Lower lobe of right lung (tissue), 2 donors: ENCODE measurements around the gene MAGI2. TPM values are rescaled to one million over a fixed set of nuclear protein-coding genes. Genes with fewer than 3 reads are reported as not detected.

Source experiments
- ATAC-seq, 2 donors: fragments of 200-7000 bp; cut with Tn5 transposase; one replicate each; pipeline ENCODE4 v1.9.1; 2020 to 2022; ENCODE audit warnings: mild to moderate bottlenecking in 2 of 2, moderate library complexity in 2 of 2
- DNase-seq: peaks from one replicate; pipeline ENCODE4 v3.0.0-alpha.2; 2020
- H3K27ac ChIP-seq: fragments of 200-600 bp; one replicate; pipeline ENCODE4 v1.8.0; 2022
- H3K27me3 ChIP-seq: fragments of 200-600 bp; one replicate; pipeline ENCODE4 v1.8.0; 2022; ENCODE audit warnings: low read depth
- H3K36me3 ChIP-seq: fragments of 200-600 bp; one replicate; pipeline ENCODE4 v1.8.0; 2022; ENCODE audit warnings: mild to moderate bottlenecking
- H3K4me1 ChIP-seq: fragments of 200-600 bp; one replicate; pipeline ENCODE4 v1.8.0; 2022
- H3K4me3 ChIP-seq: fragments of 200-600 bp; one replicate; pipeline ENCODE4 v1.8.0; 2022; ENCODE audit warnings: mild to moderate bottlenecking
- H3K9me3 ChIP-seq: fragments of 200-600 bp; one replicate; pipeline ENCODE4 v1.8.0; 2022
- CTCF ChIP-seq: fragments of 200-600 bp; IDR thresholded peaks from one replicate; pipeline ENCODE4 v1.8.0; 2022; ENCODE audit warnings: antibody characterized with exemption, mild to moderate bottlenecking
- intact Hi-C: fragments of 100-400 bp; cut with DNase I; formaldehyde crosslinking; loops from one replicate; pipeline ENCODE4 v1.11.0; 2022
- total RNA-seq: library from RNA; stranded (reverse); fragmentation: NEBNext Ultra II Directional; extraction: Animal tissue kit (Norgen Biotek cat#: 25700); gene quantifications from one replicate; pipeline ENCODE4 v1.2.1, GENCODE V29; 2021
- donor health status: DM: no; HTN: yes; CAD: no; lungs with severe emphysema.

The MAGI2 gene
- total RNA-seq, 1 donor from 2014 or later: 15.3 TPM

DNA sequence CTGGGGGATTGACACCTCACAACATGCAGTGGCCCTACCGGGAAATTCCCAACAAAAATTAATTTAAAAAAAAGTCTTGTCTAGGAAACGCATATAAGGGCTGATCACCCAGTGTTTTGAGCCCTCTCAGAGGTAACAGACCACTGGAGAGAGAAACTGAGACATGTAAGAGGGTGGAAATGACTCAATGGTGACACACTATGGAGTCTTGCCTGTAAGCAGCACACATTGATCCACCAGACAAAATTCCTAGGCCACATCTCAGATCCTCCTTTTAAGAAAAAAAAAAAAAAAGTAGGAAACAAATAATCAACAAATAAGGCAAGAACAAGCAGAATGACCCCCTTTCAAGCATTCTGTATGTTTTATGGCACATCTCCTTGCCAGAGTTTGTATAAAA is 296.2 kb downstream of the MAGI2 start:
- intact Hi-C loops: no loop called here
- no peaks in the 10 kb centered on the region for H3K9me3 ChIP-seq
- H3K4me1 ChIP-seq: no peaks in the 10 kb centered on the region

DNA sequence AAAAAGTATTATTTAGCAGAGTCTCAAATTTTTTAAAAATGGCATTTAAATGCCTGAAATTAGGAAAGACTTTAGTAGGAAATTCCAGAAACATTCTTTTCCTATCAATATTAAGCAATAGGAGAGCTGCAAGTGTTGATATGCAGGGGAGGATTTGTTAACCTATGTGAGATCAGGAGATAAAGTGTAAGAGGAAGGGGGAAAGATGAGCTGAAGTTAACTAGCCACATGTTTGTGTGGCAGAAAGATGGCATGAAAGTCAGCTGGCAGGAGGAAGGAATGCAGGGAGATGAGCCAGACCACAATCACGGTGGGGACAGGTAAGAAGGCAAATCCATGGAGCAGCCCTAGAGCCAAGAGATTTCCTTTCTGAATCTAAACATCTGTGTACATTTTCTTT is 303.6 kb downstream of the MAGI2 start:
- no peak for TF ChIP-seq CTCF
- no peaks in the 10 kb centered on the region for H3K27me3 ChIP-seq
- no peak for DNase-seq
- no peaks in the 10 kb centered on the region for H3K4me1 ChIP-seq
- no peak for ATAC-seq
- H3K4me3 ChIP-seq: no peak overlapping the region
- no peak overlapping the region for H3K27ac ChIP-seq
- no peaks in the 10 kb centered on the region for H3K36me3 ChIP-seq
- H3K9me3 ChIP-seq: no peaks in the 10 kb centered on the region
- intact Hi-C loops: no loop called here

More for the DNA sequence above, 296.2 kb downstream of the MAGI2 start:
- no peaks in the 10 kb centered on the region for H3K27me3 ChIP-seq
- H3K36me3 ChIP-seq: no peaks in the 10 kb centered on the region
- ATAC-seq (no peak), DNase-seq (no peak)
- no peak overlapping the region for H3K4me3 ChIP-seq
- no peak for TF ChIP-seq CTCF
- H3K27ac ChIP-seq: no peak overlapping the region

DNA sequence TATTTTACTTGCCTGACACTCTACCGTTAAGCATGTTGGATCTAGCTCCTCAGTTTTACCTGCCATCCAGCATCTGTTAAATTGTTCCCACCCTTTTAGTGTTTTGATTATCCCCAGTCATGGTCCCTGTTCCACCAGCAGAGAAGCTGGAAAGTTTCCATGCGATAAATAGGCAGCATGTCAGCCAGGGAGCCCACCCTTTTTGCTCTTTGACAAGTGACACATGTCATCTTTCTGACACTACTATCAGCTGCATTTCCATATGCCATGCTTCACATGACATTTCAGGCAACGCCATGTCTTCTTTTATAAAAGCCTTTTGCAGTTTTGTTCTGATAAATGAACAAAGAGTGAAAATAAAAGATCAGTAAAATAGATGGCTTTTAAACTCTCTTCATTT is 310.8 kb downstream of the MAGI2 start:
- Histone ChIP-seq H3K4me3 (no peak overlapping the region), H3K9me3 (no peaks in the 10 kb centered on the region), H3K4me1 (no peaks in the 10 kb centered on the region), H3K36me3 (no peaks in the 10 kb centered on the region), H3K27me3 (no peaks in the 10 kb centered on the region), H3K27ac (no peak overlapping the region)
- DNase-seq (no peak), ATAC-seq (no peak)
- intact Hi-C loops: no loop called here
- no peak for TF ChIP-seq CTCF

DNA sequence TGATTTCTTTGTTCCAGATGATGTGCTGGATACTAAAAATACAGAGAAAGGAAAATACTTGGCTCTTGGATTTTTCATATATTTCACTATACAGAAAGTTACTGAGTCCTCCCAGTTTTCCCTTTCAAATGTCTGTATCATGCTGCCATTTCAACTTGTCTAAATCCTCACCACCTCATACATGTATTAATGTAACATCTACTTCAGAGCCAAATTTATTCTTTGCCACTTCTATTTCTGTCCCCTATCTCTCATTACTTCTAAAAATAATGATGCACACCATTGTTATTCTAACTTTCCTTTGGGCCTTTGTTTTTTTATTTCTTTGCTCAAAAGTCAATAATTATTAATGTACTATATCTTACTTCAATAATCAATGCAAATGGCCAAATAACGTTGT is 312.2 kb downstream of the MAGI2 start:
- DNase-seq (no peak), ATAC-seq (no peak)
- H3K36me3 ChIP-seq: no peaks in the 10 kb centered on the region
- intact Hi-C loops: no loop called here
- H3K27ac ChIP-seq: no peak overlapping the region
- H3K4me1 ChIP-seq: no peaks in the 10 kb centered on the region
- H3K27me3 ChIP-seq: no peaks in the 10 kb centered on the region
- no peaks in the 10 kb centered on the region for H3K9me3 ChIP-seq
- no peak overlapping the region for H3K4me3 ChIP-seq
- TF ChIP-seq CTCF: no peak

GRCh38 chr7:79137942-79138341 is 315.5 kb downstream of the MAGI2 start:
- TF ChIP-seq CTCF: no peak
- no peaks in the 10 kb centered on the region for H3K36me3 ChIP-seq
- intact Hi-C loops: no loop called here
- H3K27ac ChIP-seq: no peak overlapping the region
- no peaks in the 10 kb centered on the region for H3K27me3 ChIP-seq
- H3K4me1 ChIP-seq: no peaks in the 10 kb centered on the region
- no peaks in the 10 kb centered on the region for H3K9me3 ChIP-seq
- ATAC-seq (no peak), DNase-seq (no peak)
- no peak overlapping the region for H3K4me3 ChIP-seq

GRCh38 chr7:79132844-79133451 is 320.5 kb downstream of the MAGI2 start:
- Histone ChIP-seq H3K27me3 (no peaks in the 10 kb centered on the region), H3K9me3 (no peaks in the 10 kb centered on the region), H3K36me3 (no peaks in the 10 kb centered on the region), H3K4me3 (no peak overlapping the region), H3K4me1 (no peaks in the 10 kb centered on the region), H3K27ac (no peak overlapping the region)
- no peak for ATAC-seq
- no peak for TF ChIP-seq CTCF
- intact Hi-C loops: no loop called here
- DNase-seq: no peak
